ENCODE measurements around the gene MISP. TPM values are rescaled to one million over a fixed set of nuclear protein-coding genes. Genes with fewer than 3 reads are reported as not detected.

The MISP gene
- total and polyA plus RNA-seq, 9 of the 15 experiments (the other 6 are each of a cell fraction or from before 2014, with no cell fraction given) = 0.04 to 0.29 (median 0.05) TPM; not detected in 5

DNA sequence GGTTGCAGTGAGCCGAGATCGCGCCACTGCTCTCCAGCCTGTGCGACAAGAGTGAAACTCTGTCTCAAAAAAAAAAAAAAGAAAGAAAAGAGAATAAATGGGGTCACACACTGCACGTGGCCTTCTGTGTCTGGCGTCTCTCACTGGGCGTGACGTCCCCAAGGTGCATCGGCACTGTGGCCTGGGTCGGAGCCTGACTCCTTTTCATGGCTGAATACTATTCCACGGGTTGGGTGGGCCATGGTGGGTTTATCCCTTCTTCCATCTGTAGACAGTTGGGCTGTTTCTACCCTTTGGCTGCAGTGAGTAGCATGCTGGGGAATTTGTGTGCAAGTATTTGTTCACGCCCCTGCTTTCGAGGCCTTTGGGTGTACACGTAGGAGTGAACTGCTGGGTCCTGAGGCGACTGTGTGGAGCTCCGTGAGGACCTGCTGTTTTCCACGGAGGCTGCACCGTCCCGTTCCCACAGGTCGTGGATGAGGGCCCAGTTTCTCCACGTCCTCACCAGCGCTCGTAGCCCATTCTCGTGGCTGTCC, 8.3 kb upstream of the MISP start:
- no peak for ATAC-seq
- TF ChIP-seq ZNF639 (CRISPR knock-in tag; conservative IDR thresholded peaks at IDR 0.05 in 1 of 2, IDR thresholded peaks at IDR 0.05 in 1 of 2) (no peak), BCOR (IDR thresholded peaks at IDR 0.05) (peak; percentile 39; the same call in 1 of the 2 replicates), ZBTB17 (CRISPR knock-in tag; IDR thresholded peaks at IDR 0.05) (no peak), RBM25 (IDR thresholded peaks at IDR 0.05; ENCODE audit: low read depth, low read length, severe bottlenecking) (peak; percentile 51), ZNF146 (CRISPR knock-in tag; IDR thresholded peaks at IDR 0.05; ENCODE audit: unreplicated experiment) (peak; percentile 93)
- TF ChIP-seq, protein P1, sequence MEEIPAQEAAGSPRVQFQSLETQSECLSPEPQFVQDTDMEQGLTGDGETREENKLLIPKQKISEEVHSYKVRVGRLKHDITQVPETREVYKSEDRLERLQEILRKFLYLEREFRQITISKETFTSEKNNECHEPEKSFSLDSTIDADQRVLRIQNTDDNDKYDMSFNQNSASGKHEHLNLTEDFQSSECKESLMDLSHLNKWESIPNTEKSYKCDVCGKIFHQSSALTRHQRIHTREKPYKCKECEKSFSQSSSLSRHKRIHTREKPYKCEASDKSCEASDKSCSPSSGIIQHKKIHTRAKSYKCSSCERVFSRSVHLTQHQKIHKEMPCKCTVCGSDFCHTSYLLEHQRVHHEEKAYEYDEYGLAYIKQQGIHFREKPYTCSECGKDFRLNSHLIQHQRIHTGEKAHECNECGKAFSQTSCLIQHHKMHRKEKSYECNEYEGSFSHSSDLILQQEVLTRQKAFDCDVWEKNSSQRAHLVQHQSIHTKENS (CRISPR knock-in tag; IDR thresholded peaks at IDR 0.05) = no peak
- Histone ChIP-seq H3K4me3 (no peak overlapping the region), H3K36me3 (ENCODE audit: control insufficient read depth, insufficient read depth, low read length) (no peaks in the 10 kb centered on the region), H3K27me3 (ENCODE audit: control insufficient read depth in 2 of 2, insufficient read depth in 2 of 2, low read length in 2 of 2) (no peaks in the 10 kb centered on the region), H3K9me3 (replicated peaks; ENCODE audit: control insufficient read depth, insufficient read depth, low read depth, low read length) (no peaks in the 10 kb centered on the region), H3K9me1 (ENCODE audit: control insufficient read depth, insufficient read depth, low read length) (no peaks in the 10 kb centered on the region), H3K4me2 (ENCODE audit: insufficient read depth, low read length) (no peak overlapping the region), H3K27ac (ENCODE audit: extremely low read depth, low read depth, low read length) (no peak overlapping the region), H2AFZ (ENCODE audit: low read depth, low read length) (no peak overlapping the region), H3K9ac (ENCODE audit: insufficient read depth in 1 of 2, low read depth in 2 of 2, low read length in 2 of 2) (peak overlapping the region in 1 of 2 experiments; percentile 6; a peak in 1 of 4 replicates), H4K20me1 (replicated peaks; ENCODE audit: control insufficient read depth, insufficient read depth, low read length) (no peaks in the 10 kb centered on the region), H3K79me2 (ENCODE audit: control insufficient read depth, insufficient read depth, low read length) (no peaks in the 10 kb centered on the region), H3K4me1 (replicated peaks in 1 of 2; ENCODE audit: control insufficient read depth in 2 of 2, insufficient read depth in 2 of 2, low read length in 2 of 2) (peaks cover 5 to 48% of the 10 kb centered on the region in 2 experiments; a peak in 3 of 5 replicates)
- DNase-seq (ENCODE audit: extremely low read depth in 1 of 4, low spot score in 3 of 4) = no peak
- intact Hi-C loops (cut with micrococcal nuclease) = no loop called here
- 68% methylated on average over 20 of the region's 24 CpGs for WGBS (ENCODE audit: insufficient coverage, low coverage, missing lambda C conversion rate)
- no peak for FAIRE-seq
- no TSS peak for BruUV-seq (replicated peaks)
- CTCF ChIA-PET (ENCODE audit: low intra/inter-chr PET ratio) = no interaction called here
- in situ Hi-C loops (cut with MboI) = no loop called here
- POLR2A ChIA-PET = interaction anchor here (0.7 kb wide), 1 partner anchor 200 kb away, joined by 3 read pairs; no protein-coding TSS in a partner anchor
